Astrocyte of the spinal cord (primary cell): ENCODE results near the gene ATG2A.

Experiments
- DNase-seq: peaks from one replicate; pipeline ENCODE4 v3.0.0; 2011; ENCODE audit warnings: low read depth, low spot score
- H3K4me3 ChIP-seq: 2 replicates; pipeline ENCODE4 v1.5.1; 2011; ENCODE audit warnings: low read depth, mild to moderate bottlenecking, low read length, moderate library complexity
- CTCF ChIP-seq: IDR thresholded peaks from 2 replicates; pipeline ENCODE4 v1.5.1; 2012; ENCODE audit warnings: low read depth, mild to moderate bottlenecking, low read length, inconsistent platforms
- in situ Hi-C: cut with HindIII; loops from 2 replicates; pipeline ENCODE4 v1.10.0; 2017; ENCODE audit warnings: low sequenced_read_pairs

ATG2A gene

GRCh38 chr11:64868904-64869570, 48.0 kb downstream of the ATG2A start:
- in situ Hi-C loops, result no loop called here
- DNase-seq, result peak; percentile 90
- H3K4me3 ChIP-seq, result no peak overlapping the region

GRCh38 chr11:64867748-64868462, 49.1 kb downstream of the ATG2A start:
- TF ChIP-seq CTCF, result no peak
- no peak for DNase-seq
- H3K4me3 ChIP-seq, result no peak overlapping the region
- in situ Hi-C loops, result no loop called here

More at GRCh38 chr11:64868904-64869570, 48.0 kb downstream of the ATG2A start:
- TF ChIP-seq CTCF, result no peak

- H3K4me3 ChIP-seq, result no peak overlapping the region
- in situ Hi-C loops, result no loop called here
- TF ChIP-seq CTCF, result no peak
- no peak for DNase-seq
Observed at GRCh38 chr11:64866173-64866491, 50.9 kb downstream of the ATG2A start.

- peak; percentile 88 for DNase-seq
- in situ Hi-C loops, result no loop called here
- TF ChIP-seq CTCF, result no peak
- H3K4me3 ChIP-seq, result no peak overlapping the region
Observed at GRCh38 chr11:64865286-64866172, 51.5 kb downstream of the ATG2A start.

GRCh38 chr11:64864473-64865285, 52.3 kb downstream of the ATG2A start:
- in situ Hi-C loops, result no loop called here
- peak; percentile 98 for DNase-seq
- H3K4me3 ChIP-seq, result no peak overlapping the region

More at GRCh38 chr11:64864473-64865285, 52.3 kb downstream of the ATG2A start:
- TF ChIP-seq CTCF, result no peak
